ENCODE results near the gene TMEM80.
A peak's percentile ranks its signal among the peaks of the same experiment; 100 is the strongest.
"Not testable (repeated sequence)": the region's sequence is repeated elsewhere in the genome, so short reads cannot be mapped to it uniquely, and the experiment has no call there.

TMEM80 gene

DNA sequence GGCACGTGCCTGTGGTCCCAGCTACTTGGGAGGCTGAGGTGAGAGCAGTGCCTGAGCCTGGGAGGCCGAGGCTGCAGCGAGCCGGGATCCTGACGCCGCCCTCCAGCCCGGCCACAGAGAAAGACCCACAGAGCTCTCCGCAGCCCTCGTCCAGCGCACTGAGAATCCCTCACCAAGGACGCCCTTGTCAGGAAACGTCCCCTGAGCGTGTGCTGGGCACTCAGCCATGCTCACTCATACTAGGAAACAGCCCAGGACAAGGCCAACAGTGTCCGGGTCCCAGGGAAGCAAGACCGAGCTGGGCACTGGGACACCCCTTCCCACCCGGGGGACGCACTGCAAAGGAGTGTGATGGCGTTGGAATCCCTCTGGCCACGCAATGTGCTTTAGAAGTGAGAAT is 15.1 kb upstream of the TMEM80 start:
- no peak for DNase-seq

DNA sequence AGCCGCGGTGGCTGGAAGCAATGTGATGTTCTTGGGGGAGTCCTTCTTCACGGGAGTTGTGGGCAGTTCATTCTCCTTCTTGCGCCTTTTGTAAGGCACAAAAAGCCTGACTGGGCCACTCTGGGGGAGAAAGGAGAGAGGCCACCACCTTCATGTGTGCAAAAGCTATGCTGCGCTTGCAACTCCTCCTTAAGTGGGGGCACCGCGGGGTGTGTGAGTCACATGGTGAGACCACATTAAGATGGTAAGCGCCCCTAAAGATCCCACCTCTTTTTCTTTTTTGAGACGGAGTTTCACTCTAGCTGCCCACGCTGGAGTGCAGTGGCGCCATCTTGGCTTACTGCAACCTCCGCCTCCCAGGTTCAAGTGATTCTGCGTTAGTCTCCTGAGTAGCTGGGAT is 14.6 kb upstream of the TMEM80 start:
- no peak for DNase-seq

DNA sequence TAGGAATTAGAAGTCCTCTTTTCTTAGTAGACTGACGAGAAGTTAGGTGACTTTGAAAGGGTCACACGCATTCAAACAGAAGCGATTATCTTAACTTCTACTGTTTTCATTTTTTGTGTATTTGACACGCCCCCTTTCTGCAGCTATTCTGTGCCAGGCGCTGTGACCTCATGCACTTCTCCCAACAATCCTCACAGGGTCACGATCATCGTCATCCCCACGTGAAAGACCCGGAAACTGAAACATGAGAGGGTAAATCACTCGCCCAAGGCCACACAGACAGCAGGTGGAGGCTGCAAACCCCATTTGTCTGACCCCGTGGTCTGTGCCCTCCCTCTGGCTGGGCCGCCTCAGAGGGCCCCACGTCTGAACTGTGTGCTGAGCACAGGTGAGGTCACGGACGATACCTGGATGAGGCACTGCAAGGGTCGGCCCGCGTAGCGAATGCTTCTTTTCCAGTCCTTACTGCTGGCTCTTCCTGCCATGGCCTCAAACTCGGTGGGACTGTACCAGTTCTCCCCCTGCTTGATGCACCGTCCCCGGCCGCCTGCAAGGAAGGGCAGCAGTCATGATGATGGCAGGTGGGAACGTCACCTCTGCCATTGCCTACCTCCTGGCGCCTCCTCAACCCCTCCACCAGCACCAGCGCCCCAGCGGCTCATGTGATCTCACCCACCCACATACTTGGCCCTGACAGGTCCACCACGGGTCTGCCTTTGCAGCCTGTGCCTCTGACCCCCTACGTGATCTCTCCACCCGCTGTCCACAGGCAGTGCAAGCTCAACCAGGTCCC is 9.0 kb upstream of the TMEM80 start:
- no peak for DNase-seq

DNA sequence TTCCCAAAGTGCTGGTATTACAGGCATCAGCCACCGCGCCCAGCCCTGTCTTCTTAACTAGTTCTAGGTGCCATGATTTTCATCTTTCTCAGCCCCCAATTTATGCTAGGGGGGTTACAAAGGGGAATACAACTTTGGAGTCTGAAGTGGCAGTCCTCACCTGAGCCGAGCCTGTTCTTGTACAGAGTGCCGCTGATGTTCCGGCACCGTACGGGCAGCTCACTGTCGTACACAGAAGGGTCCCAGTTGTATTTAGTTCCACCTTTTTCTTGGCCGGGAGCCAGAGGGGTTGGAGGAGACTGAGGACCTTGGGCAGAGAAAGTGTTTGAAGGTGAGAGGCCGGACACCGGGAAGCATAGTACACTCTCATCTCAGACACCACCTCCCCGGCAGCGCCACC is 7.9 kb upstream of the TMEM80 start:
- no peak for DNase-seq

DNA sequence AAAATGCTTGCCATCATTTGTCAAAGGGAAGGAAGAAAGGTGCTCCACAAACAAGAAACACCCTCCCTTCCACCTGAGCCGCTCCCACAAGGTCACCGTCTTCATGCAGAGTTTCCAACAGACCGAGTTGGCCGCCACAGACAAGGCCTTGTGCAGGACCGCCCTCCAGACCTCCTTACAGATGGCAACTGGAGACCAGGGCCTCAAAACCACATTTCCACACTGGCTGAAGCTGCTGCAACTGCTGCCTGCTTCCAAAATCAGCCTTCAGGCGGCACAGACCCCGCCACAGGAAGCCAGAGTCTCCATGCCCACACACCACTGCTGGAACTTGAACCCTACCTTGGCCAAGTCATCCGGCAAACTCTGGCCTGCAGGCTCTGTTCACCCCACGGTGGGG is 6.9 kb upstream of the TMEM80 start:
- no peak for DNase-seq

DNA sequence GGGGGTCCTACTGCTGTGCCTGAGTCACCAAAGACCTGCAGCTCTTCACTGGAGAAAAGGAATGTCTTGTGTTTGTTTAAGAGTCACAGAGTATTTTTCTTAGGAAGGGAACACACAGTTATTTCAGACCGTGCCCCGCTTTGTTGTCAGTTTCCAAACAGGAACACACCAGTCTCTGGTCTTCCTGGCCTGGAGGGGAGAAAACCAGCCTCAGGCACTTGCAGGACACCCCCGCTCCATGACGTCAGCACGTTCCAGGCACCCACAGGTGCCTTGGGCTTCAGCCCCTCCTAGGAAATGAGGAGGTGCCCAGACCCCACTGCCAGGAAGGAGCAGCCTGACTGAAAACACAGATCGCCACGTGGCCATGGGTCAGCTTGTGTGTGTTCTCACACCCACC is 6.0 kb upstream of the TMEM80 start:
- no peak for DNase-seq

DNA sequence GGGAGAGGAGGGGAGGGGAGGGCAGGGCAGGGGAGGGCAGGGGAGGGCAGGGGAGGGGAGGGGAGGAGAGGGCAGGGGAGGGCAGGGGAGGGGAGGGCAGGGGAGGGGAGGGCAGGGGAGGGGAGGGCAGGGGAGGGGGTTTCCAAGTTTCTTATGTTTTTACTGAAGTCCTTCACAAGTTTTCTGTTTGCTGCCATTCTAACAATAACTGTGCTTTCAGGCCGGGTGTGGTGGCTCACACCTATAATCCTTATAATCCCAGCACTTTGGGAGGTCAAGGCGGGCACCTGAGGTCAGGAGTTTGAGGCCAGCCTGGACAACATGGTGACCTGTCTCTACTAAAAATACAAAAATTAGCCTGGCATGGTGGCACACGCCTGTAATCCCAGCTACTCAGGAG is 5.4 kb upstream of the TMEM80 start:
- not testable (repeated sequence) for DNase-seq

DNA sequence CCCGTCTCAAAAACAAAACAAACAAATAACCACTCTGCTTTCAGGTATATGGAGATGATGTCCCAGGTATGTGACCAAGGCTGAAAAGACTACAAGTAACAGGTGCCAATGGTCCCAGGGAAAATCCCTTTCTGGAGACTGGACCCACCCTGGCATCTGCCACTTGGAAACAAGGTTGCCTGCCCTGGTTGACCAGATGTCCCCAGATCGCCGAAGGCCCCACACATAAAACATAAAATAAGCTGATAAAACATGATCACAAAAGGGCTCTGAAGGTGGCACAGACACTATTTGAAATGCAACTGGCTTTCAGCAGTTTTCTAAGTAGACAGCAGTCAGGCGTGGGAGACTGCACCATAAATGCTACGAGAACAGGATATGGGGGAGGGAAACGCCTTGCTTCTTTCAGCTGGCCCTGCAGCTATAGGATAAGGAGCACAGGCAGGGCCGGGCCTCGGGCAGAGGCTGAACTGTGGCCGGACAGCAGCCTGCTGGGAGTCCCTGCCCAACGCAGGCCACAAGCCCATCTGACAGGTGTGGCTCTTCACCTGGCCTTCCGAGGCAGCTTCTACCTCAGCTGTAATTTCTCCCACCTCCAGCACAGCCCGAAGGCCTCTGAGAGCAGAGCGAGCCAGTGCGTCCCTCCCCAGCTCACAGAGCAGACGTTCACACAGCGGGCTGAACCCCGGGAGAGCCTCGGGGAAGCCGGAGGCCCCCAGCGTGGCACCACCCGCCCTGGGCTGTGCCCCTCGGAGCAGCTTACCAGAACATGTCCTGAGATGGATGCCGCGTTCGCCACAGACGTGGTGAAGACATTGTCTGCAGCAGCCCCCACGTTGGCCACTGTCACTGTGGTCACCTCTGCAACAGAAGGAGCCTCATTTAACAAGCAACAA is 4.6 kb upstream of the TMEM80 start:
- DNase-seq: no peak

DNA sequence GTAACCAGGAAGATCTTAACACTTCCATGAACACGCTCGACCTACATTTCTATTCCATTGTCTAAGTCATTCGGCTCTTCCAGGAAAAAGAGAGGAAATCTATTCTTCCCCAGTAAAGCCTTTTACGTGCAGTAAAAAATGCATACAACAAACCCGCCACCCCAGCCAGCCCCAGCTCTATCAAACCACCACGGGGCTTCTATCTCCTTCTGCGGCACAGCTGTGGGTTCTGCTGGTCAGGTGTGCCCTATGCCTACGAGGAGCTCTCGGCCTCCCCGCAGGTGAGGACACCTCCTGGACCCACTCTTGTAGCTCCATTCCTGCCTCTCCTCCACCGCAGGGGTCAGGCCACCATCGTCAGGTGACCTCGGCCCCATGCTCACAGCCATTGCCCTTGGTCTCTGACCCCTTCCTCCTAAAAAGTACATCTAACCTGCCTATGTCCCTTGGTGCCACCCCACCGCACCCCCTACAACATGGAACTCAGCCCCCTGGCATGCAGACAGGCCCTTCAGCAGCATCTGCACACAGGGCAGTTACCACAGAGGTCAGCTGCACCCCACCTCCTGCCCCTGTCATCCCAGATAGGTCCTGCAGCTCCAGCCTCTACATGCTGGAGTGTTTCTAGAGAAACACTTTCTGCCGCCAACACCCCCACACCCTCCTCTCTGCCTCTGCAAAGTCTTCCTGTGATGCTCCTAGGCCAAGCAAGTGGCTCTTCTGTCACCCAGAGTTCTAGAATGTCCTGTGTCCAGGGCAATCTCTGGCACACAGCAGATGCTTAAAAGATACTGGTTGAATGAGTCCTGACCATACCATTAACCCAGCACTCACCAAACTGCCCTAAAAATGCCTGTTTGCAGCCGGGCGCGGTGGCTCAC is 3.7 kb upstream of the TMEM80 start:
- no peak for DNase-seq

DNA sequence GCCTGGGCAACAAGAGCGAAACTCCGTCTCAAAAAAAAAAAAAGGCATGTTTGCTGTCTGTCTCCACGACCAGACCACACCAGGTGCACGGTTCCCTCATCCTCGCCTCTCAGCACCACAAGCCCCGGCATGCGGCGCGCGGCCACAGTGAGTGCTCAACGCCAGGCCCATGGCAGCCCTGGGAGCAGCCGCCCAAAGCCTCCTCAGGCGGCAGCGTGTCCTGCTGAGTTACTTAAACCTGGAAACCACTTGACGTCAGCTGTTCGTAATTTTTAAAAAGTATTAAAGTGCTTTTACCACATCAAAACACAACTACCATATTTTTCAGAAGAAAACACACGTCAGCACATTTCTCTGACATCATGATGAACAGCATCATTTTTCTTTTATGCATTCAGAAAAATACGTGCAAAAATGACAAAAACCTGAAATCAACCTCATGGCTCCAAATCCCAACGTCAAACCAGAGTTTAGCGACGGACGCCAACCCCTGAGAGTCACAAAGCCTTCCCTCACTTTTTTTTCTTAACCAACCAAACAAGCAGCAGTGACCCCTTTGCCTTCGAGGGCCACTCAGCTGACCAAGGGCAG is 2.7 kb upstream of the TMEM80 start:
- DNase-seq: no peak

DNA sequence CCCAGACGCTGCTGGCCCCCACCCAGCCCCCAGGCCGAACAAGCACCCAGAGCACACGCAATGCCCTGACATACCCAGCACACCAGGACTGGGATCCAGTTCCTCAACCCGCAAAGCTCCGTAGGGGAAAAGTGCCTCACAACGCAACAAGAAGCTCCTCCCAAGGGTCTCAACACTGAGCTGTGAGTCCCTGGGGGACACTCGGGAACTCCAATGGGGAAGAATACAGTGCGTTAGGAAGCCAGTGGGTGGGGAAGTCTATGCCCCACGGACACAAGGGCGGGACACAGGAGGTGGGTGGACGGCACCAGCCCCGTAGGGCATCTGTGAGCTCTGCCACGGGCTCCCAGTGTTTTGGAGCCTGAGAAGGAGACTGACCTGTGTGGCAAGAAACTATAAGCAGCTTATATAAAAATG is 2.2 kb upstream of the TMEM80 start:
- no peak for DNase-seq

DNA sequence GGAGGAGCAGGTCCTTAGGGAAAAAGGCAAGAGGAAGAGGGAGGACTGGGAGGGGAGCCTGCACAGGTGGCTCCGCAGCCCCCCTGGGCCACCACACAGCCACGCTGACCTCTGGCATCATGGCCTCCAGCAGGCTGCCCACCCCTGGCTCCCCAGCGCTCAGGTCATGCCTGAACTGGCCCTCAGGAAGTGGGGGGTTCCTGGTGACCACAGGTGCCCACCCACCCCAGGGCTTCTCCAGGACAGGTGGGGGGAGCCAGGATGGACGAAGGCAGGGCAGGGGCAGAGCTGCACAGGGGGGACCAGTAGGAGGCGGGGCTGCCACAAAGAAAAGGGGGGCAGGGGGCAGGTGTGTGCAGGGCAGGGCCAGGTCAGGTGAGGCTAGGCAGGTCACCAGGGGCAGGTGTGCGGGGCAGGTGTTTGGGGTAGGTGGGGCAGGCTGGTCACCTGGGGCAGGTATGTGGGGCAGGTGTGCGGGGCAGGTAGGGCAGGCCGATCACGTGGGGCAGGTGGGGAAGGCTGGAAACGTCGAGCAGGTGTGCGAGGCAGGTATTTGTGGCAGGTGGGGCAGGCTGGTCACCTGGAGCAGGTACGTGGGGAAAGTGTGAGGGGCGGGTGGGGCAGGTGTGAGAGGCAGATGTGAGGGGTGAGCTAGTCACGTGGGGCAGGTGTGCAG is 1.6 kb upstream of the TMEM80 start:
- DNase-seq: peak; percentile 72

DNA sequence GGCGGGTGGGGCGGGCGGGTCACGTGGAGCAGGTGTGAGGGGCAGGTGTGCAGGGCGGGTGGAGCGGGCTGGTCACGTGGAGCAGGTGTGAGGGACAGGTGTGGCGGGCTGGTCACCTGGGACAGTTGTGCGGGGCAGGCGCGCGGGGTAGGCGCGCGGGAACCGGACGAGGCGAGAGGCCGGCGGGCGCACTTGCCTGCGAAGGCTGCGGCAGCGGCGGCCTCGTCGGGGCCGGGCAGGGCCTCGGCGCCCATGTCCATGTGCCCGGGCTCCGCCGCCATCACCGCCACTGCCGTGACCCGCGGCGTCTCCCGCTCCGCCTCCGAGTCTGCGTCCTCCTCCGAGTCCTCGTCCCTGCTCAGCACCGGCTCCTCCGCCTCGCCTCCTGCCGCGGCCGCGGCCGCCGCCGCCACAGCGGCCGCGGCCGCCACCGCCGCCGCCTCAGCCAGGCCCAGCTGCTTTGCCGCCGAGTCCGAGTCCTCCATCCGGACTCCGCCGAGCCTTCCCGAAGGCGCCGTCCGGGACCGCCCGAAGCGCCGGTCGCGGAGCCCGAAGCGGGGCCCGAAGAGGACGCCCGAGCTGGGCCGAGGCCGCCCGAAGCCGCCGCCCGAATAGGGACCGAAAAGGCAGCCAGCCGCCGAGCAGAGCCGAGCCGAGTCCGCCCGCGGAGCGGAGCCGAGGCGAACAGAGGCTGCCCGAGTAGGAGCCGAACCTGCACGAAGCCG is 891 bp upstream of the TMEM80 start, which contains the start of gene DEAF1:
TSS of gene DEAF1 (minus strand) at position 660 of the 725 bp plus-strand sequence. CDS start at position 485, 175 bp downstream.
- peak; percentile 96 for DNase-seq

DNA sequence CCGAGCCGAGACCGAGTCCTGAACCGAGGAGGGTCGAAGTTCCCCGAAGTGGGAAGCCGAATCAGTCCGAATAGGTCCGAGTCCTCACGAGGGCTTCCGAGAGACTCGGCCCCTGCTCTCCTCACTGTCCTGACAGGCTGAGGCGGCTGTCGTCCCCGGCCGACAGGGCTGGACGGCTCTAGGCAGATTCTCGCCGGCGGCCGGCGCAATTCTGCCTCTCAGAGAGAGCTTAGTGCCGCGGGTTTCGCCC is 403 bp upstream of the TMEM80 start:
- no peak for DNase-seq

DNA sequence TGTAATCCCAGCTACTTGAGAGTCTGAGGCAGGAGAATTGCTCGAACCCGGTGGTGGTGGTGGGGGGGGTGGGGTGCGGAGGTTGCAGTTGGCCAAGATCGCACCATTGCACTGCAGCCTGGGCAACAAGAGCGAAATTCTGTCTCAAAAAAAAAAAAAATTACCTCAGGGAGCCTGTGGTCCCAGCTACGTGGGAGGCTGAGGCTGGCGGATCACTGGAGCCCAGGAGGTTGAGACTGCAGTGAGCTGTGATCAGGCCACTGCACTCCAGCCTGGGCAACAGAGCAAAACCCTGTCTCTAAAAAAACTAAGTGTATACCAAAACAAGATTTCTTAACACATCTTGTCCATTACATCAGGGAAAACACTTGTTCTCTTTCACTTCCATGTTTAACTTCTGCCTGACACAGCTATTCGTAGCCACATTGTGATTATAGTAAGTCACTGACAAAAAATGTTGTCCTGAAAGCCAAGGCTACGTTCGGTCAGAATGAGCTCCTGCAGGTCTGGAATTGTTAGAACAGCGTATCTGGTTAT is 1.4 kb downstream of the TMEM80 start:
- DNase-seq: no peak

DNA sequence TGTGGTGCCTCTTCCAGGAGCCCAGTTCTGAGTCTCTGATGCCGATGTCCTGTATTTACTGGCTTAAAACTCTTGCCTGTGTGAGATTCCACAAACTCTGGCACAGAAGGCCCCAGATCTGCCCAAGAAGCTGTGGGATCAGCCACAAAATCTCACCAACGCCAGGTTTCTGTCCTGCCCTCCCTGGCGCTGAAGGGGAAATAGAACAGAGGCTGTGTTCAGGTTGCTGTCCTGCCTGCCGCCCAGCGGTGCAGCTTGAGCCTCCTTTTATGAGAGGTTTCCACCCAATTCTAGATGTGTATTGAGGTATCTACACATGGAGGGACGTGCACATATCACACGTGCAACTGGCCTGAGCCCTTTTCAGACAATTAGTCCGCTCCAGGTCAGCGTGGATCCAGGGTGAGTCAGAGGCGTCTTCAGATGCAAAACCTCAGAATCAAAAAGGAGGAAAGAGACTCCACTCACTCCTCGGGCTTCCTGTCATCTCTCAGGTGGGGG is 2.2 kb downstream of the TMEM80 start:
- DNase-seq: no peak

DNA sequence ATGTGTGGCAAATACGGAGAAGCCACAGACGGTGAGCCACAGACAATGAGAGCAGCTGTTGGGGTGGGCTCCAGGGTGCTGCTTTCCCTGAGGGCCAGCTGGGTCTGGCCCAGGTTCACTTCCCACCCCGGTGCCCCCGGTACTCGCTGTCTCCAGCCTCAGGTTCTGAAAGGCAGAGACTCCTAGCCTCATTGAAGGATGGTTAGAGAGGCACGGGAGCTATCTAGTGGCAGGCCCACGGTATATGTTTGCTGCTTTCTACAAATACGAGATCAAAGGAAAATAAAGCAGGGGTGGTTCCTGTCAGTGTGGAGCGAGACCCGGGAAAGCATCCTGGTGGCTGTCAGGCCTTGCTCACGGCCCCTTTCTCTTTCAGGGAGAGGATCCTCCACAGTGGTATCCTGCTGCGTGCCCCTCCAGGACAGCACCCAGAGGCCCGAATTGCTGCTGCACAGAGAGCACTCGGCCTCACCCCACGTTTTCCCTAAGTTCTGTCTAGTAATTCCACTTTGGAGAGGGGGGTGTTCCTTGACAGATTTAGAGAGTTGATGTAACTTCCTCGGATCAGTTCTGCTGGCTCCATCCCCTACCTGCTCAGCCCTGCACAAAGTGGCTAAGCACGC is 3.0 kb downstream of the TMEM80 start:
- no peak for DNase-seq

DNA sequence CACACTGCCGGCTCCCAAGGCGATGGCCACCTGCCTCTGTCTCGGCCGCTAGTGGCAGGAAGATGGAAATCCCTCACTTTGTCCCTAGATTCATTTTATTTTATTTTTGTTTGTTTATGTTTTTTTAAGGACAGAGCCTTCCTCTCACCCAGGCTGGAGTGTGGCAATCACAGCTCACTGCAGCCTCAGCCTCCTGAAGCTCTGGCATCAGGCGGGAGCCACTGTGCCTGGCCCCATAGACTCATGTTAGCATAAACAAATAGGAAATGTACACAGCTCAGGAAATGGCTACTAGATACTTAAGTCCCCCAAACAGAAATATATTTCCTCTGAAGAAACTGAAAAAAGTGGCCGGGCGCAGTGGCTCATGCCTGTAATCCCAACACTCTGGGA is 3.5 kb downstream of the TMEM80 start:
- DNase-seq: no peak

DNA sequence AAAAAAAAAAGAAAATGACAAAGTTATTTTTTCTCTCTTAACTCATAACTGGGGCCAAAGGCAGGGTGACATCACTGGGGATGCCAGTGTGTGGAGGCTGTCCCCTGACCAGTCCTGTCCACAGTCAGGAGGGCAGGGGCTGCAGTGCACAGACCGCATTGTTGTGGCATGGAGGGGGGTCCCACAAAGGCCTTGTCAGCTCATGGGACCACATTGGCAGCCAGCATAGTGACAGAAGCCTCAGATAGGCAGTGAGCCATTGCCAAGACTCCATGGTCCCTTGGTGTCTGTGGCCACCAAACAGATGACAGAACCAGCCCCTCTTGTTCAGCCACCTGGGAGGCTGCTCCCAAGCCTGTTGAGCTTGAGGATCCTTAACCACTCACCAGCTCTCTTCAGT is 4.1 kb downstream of the TMEM80 start:
- DNase-seq: no peak

DNA sequence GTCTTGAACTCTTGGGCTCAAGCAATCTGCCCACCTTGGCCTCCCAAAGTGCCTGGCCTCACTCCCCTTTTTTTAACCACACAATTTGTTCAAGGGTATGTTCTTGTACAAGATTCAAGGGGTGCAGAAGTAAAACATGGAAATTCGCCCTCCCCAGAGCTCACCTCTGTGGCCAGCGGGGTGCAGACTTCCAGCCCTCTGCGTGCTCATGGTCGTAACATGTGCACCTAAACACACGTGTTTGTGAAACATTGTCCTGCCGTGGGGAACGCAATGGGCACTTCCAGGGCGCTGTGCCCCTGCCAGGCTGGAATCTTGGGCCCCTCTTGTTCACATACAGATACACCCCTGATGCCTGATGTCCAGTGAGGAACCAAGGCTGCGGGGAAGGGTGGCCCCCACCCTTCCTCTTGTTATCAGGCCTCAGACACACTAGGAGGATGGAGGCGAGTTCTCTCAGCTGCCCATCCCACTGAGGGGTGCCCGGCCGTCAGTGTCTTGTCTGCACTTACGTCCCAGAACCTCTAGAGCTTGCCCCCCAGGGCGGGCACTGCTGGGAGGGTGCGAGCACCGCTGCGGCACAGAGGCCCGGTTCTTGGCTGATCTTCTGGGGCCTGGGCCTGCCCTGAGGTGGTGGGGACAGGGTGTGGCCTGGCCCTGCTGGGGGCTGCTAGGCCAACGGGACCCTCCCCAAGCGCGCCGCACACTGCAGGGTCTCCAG is 6.3 kb downstream of the TMEM80 start:
- DNase-seq: no peak
